MCF 10A (cell line): ENCODE measurements around the gene TMEM62. TPM values are rescaled to one million over a fixed set of nuclear protein-coding genes. Genes with fewer than 3 reads are reported as not detected.

ENCODE experiments used
- BruUV-seq: library from RNA; stranded (reverse); fragments of 400-500 nt; replicated peaks from 2 replicates; lab custom pipeline; 2021; lab: Mats Ljungman, UMichigan
- CTCF ChIA-PET: fragments of 300-600 bp; sonication (Branson Sonifier 250); formaldehyde crosslinking; extraction: SDS; loops from one replicate; lab custom pipeline; 2021; ENCODE audit warnings: antibody characterized with exemption, inconsistent platforms; lab: Yijun Ruan, JAX
- POLR2A ChIA-PET: fragments of 300-600, 350-650 bp; sonication (Branson Sonifier 250); formaldehyde crosslinking; extraction: SDS; loops from one replicate; lab custom pipeline; 2020; ENCODE audit warnings: antibody characterized with exemption, inconsistent platforms; lab: Yijun Ruan, JAX
- DNase-seq: peaks from one replicate; pipeline ENCODE4 v3.0.0-alpha.2; 2018; ENCODE audit not compliant: unreplicated experiment
- H3K27ac Mint-ChIP-seq: one replicate; pipeline ENCODE4 v1.8.0; 2022; ENCODE audit warnings: mild to moderate bottlenecking, low read depth, mixed read lengths; ENCODE audit not compliant: unreplicated experiment
- H3K27me3 Mint-ChIP-seq: one replicate; pipeline ENCODE4 v1.8.0; 2022; ENCODE audit warnings: mixed read lengths; ENCODE audit not compliant: insufficient read depth, unreplicated experiment
- H3K36me3 Mint-ChIP-seq: one replicate; pipeline ENCODE4 v1.8.0; 2022; ENCODE audit warnings: mild to moderate bottlenecking, moderate library complexity, mixed read lengths; ENCODE audit not compliant: insufficient read depth, unreplicated experiment
- H3K4me1 Mint-ChIP-seq: one replicate; pipeline ENCODE4 v1.8.0; 2022; ENCODE audit warnings: mixed read lengths; ENCODE audit not compliant: insufficient read depth, unreplicated experiment
- H3K4me3 Mint-ChIP-seq: one replicate; pipeline ENCODE4 v1.8.0; 2022; ENCODE audit warnings: mild to moderate bottlenecking, moderate library complexity, mixed read lengths; ENCODE audit not compliant: unreplicated experiment
- H3K9me3 Mint-ChIP-seq: one replicate; pipeline ENCODE4 v1.8.0; 2022; ENCODE audit warnings: mixed read lengths; ENCODE audit not compliant: unreplicated experiment
- CTCF ChIP-seq: fragments of 200-600 bp; IDR thresholded peaks from one replicate; pipeline ENCODE4 v1.8.0; 2022; ENCODE audit warnings: antibody characterized with exemption, mild to moderate bottlenecking; ENCODE audit not compliant: unreplicated experiment
- intact Hi-C: fragments of 100-400 bp; cut with micrococcal nuclease; formaldehyde crosslinking; loops from 2 replicates; pipeline ENCODE4 v1.14.1; 2022
- total RNA-seq: library from RNA; stranded (reverse); gene quantifications from 2 replicates; pipeline ENCODE4 v1.2.3, GENCODE V29; 2022

The TMEM62 gene
- total RNA-seq, 1 experiment from 2014 or later = 16.9 TPM

- BruUV-seq = no TSS peak
- peaks cover 26% of the 10 kb centered on the region for H3K4me1 Mint-ChIP-seq
- POLR2A ChIA-PET = no interaction called here
- intact Hi-C loops = no loop called here
- TF ChIP-seq CTCF = no peak
- peaks cover 38% of the 10 kb centered on the region for H3K36me3 Mint-ChIP-seq
- CTCF ChIA-PET = no interaction called here
- H3K9me3 Mint-ChIP-seq = no peaks in the 10 kb centered on the region
- no peaks in the 10 kb centered on the region for H3K27me3 Mint-ChIP-seq
- H3K4me3 Mint-ChIP-seq = no peak overlapping the region
- no peak for DNase-seq
- peak overlapping the region; percentile 40 for H3K27ac Mint-ChIP-seq
Observed at GRCh38 chr15:43096411-43096810, 37.0 kb upstream of the TMEM62 start.

- no peak overlapping the region for H3K4me3 Mint-ChIP-seq
- no peak for TF ChIP-seq CTCF
- POLR2A ChIA-PET = interaction anchor here (0.8 kb wide), 1 partner anchor 9 kb away, joined by 4 read pairs; no protein-coding TSS in a partner anchor
- H3K27me3 Mint-ChIP-seq = no peaks in the 10 kb centered on the region
- H3K27ac Mint-ChIP-seq = no peak overlapping the region
- BruUV-seq = no TSS peak
- H3K4me1 Mint-ChIP-seq = peaks cover 48% of the 10 kb centered on the region
- no peaks in the 10 kb centered on the region for H3K9me3 Mint-ChIP-seq
- CTCF ChIA-PET = interaction anchor here (0.6 kb wide), 1 partner anchor 457 kb away, joined by 3 read pairs; no protein-coding TSS in a partner anchor
- no peak for DNase-seq
- H3K36me3 Mint-ChIP-seq = peaks cover 40% of the 10 kb centered on the region
- intact Hi-C loops = no loop called here
Observed at GRCh38 chr15:43099105-43099845, 34.1 kb upstream of the TMEM62 start.

- no TSS peak for BruUV-seq
- CTCF ChIA-PET = no interaction called here
Observed at GRCh38 chr15:43100971-43101370, 32.4 kb upstream of the TMEM62 start.

More at GRCh38 chr15:43100971-43101370, 32.4 kb upstream of the TMEM62 start:
- no peak for TF ChIP-seq CTCF
- intact Hi-C loops = no loop called here
- Mint-ChIP-seq H3K27me3 (no peaks in the 10 kb centered on the region), H3K27ac (peak overlapping the region; percentile 61), H3K9me3 (no peaks in the 10 kb centered on the region), H3K36me3 (peaks cover 26% of the 10 kb centered on the region), H3K4me1 (peaks cover 47% of the 10 kb centered on the region), H3K4me3 (no peak overlapping the region)
- POLR2A ChIA-PET = interaction anchor here (0.9 to 1.0 kb wide), 4 partner anchors 18 to 71 kb away, joined by 3 to 4 read pairs (median 3); no protein-coding TSS in a partner anchor
- DNase-seq = peak; percentile 56
